Calu3 (cell line): ENCODE results near the gene NCAPG2. TPM values are rescaled to one million over a fixed set of nuclear protein-coding genes. Genes with fewer than 3 reads are reported as not detected.

ENCODE experiments used
- BruUV-seq: library from RNA; stranded (reverse); fragments of 400-500 nt; replicated peaks from 2 replicates; lab custom pipeline; 2021; lab: Mats Ljungman, UMichigan
- CTCF ChIA-PET: fragments of 300-600 bp; sonication (Branson Sonifier 250); formaldehyde crosslinking; loops from one replicate; lab custom pipeline; 2022; ENCODE audit warnings: antibody characterized with exemption; lab: Charles Lee
- DNase-seq: peaks from one replicate; pipeline ENCODE4 v3.0.0; 2022
- H3K27ac Mint-ChIP-seq: one replicate; pipeline ENCODE4 v1.8.0; 2022; ENCODE audit warnings: mixed read lengths; ENCODE audit not compliant: unreplicated experiment
- H3K27me3 Mint-ChIP-seq: one replicate; pipeline ENCODE4 v1.8.0; 2022; ENCODE audit warnings: mixed read lengths; ENCODE audit not compliant: unreplicated experiment
- H3K36me3 Mint-ChIP-seq: one replicate; pipeline ENCODE4 v1.8.0; 2022; ENCODE audit warnings: mild to moderate bottlenecking, moderate library complexity, mixed read lengths; ENCODE audit not compliant: insufficient read depth, unreplicated experiment
- H3K4me1 Mint-ChIP-seq: one replicate; pipeline ENCODE4 v1.8.0; 2022; ENCODE audit warnings: mild to moderate bottlenecking, low read depth, mixed read lengths; ENCODE audit not compliant: unreplicated experiment
- H3K4me3 Mint-ChIP-seq: one replicate; pipeline ENCODE4 v1.8.0; 2022; ENCODE audit warnings: mild to moderate bottlenecking, low read depth, moderate library complexity, mixed read lengths; ENCODE audit not compliant: unreplicated experiment
- H3K9me3 Mint-ChIP-seq: one replicate; pipeline ENCODE4 v1.8.0; 2022; ENCODE audit warnings: low read depth, mixed read lengths; ENCODE audit not compliant: unreplicated experiment
- intact Hi-C: fragments of 100-400 bp; cut with micrococcal nuclease; formaldehyde crosslinking; loops from one replicate; pipeline ENCODE4 v1.10.0; 2022; ENCODE audit not compliant: unreplicated experiment
- total RNA-seq: library from RNA; stranded (reverse); gene quantifications from 2 replicates; pipeline ENCODE4 v1.2.3, GENCODE V29; 2022
- TF ChIP-seq, protein P1 (sequence below): fragments of 200-600 bp; IDR thresholded peaks from one replicate; pipeline ENCODE4 v1.8.0; 2022; ENCODE audit warnings: antibody characterized with exemption; ENCODE audit not compliant: unreplicated experiment

Gene NCAPG2
- total RNA-seq, 1 experiment from 2014 or later = 81.7 TPM

DNA sequence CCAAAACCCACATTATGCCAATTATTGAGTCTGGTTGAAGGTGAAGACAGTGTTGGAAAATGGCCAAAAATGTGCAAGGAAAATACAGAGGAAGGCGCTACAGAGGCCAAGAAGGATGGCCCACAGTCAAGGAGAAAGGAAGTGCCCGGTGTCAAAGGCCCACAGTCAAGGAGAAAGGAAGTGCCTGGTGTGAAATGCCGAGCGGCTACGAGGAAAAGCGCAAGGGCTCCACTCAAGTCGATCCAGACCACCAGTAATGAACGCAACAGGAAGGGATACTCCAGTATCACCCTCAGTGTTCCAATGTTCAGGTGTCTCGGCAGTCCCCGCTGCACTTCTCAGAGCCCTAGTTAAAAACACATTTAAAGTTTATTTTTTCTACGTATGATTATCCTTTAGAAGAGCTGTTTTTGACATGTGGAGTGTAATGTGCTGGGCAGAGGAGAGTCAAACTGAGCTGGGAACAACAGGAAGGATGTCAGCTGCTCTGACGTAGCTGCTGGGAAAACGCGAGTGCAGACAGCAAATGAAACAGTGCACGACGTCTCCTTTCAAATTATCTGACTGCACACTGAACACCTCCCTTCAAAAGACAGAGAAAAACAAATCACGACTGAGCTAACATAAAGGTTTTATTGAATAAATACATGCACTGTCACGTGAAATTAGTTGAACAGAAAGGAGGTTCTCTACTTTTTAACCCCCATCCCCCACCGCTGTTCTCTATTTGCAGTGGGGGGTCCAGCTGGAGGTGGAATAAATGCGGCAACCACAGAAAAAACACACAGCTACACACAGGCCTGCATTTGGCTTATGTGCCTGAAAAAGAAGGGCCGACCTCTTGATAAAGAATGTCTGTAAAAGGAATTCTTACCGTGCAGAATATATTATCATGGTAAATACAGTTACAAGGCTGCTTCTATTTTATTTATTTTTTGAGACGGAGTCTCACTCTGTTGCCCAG lies 26.1 kb upstream of the NCAPG2 start:
- DNase-seq = no peak
- no peak overlapping the region for H3K27ac Mint-ChIP-seq
- H3K27me3 Mint-ChIP-seq = no peaks in the 10 kb centered on the region
- no peaks in the 10 kb centered on the region for H3K4me1 Mint-ChIP-seq
- TF ChIP-seq, protein P1, sequence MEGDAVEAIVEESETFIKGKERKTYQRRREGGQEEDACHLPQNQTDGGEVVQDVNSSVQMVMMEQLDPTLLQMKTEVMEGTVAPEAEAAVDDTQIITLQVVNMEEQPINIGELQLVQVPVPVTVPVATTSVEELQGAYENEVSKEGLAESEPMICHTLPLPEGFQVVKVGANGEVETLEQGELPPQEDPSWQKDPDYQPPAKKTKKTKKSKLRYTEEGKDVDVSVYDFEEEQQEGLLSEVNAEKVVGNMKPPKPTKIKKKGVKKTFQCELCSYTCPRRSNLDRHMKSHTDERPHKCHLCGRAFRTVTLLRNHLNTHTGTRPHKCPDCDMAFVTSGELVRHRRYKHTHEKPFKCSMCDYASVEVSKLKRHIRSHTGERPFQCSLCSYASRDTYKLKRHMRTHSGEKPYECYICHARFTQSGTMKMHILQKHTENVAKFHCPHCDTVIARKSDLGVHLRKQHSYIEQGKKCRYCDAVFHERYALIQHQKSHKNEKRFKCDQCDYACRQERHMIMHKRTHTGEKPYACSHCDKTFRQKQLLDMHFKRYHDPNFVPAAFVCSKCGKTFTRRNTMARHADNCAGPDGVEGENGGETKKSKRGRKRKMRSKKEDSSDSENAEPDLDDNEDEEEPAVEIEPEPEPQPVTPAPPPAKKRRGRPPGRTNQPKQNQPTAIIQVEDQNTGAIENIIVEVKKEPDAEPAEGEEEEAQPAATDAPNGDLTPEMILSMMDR = no peak
- intact Hi-C loops = no loop called here
- BruUV-seq = TSS peak; percentile 34
- H3K36me3 Mint-ChIP-seq = peaks cover 13% of the 10 kb centered on the region
- H3K9me3 Mint-ChIP-seq = no peaks in the 10 kb centered on the region
- no peak overlapping the region for H3K4me3 Mint-ChIP-seq
- CTCF ChIA-PET = no interaction called here

DNA sequence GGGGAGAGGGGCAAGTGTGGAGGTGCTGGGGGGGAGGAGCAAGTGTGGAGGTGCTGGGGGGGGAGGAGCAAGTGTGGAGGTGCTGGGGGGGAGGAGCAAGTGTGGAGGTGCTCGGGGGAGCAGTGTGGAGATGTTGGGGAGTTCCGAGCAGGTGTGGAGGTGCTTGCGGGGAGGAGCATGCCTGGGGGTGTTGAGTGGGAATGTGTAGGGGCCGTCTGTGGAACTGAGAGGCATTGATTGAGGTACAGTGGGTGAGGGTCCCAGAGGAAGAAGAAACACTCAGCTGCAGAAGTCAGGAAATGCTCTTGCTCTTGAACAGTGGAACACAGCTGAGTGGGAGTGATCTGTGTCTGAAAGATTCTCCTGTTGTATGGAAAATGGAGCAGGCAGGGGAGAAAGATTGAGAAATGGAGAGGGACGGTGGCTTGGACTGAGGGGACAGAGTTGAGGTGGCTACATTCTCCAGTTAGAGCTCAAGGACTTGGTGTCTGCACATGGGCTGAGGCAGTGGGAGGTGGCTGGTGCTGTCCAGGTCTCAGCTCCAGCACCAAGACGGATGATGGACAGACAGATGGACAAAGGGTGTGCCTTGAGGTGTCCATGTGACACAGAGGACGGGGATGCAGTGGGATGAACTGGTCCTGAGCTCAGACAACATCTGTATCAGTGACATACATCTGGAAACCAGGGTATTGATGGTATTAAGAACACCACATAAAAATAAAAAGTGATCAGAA lies 25.2 kb upstream of the NCAPG2 start:
- CTCF ChIA-PET = no interaction called here
- DNase-seq = no peak
- no peaks in the 10 kb centered on the region for H3K9me3 Mint-ChIP-seq
- peaks cover 10% of the 10 kb centered on the region for H3K36me3 Mint-ChIP-seq
- no peaks in the 10 kb centered on the region for H3K4me1 Mint-ChIP-seq
- H3K27ac Mint-ChIP-seq = peak overlapping the region; percentile 51
- BruUV-seq = no TSS peak
- H3K27me3 Mint-ChIP-seq = no peaks in the 10 kb centered on the region
- intact Hi-C loops = no loop called here
- H3K4me3 Mint-ChIP-seq = no peak overlapping the region
- TF ChIP-seq, protein P1 = no peak

DNA sequence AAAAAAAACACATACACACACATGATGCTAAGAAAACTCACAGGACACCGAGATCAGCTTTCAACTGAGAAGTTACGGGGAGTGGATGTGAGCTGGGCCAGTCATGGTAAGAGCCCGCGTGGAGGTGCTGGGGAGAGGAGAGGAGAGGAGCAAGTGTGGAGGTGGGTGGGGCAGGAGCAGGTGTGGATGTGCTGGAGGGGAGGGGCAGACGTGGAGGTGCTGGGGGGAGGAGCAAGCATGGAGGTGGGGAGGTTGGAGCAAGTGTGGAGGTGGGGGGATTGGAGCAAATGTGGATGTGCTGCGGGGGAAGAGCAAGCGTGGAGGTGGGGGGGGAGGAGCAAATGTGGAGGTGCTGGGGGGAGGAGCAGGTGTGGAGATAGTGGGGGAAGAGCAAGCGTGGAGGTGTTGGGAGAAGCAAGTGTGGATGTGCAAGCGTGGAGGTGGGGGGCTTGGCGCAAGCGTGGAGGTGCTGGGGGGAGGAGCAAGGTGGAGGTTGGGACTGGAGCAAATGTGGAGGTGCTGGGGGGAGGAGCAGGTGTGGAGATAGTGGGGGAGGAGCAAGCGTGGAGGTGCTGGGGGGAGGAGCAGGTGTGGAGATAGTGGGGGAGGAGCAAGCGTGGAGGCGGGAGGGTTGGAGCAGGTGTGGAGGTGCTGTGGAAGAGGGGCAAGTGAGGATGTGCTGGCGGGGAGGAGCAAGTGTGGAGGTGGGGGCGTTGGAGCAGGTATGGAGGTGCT lies 24.5 kb upstream of the NCAPG2 start:
- BruUV-seq = no TSS peak
- CTCF ChIA-PET = no interaction called here
- DNase-seq = no peak
- no peaks in the 10 kb centered on the region for H3K4me1 Mint-ChIP-seq
- H3K27me3 Mint-ChIP-seq = no peaks in the 10 kb centered on the region
- peak overlapping the region; percentile 51 for H3K27ac Mint-ChIP-seq
- no peaks in the 10 kb centered on the region for H3K9me3 Mint-ChIP-seq
- no peak overlapping the region for H3K4me3 Mint-ChIP-seq
- H3K36me3 Mint-ChIP-seq = peaks cover 7% of the 10 kb centered on the region
- intact Hi-C loops = no loop called here
- TF ChIP-seq, protein P1 = no peak

DNA sequence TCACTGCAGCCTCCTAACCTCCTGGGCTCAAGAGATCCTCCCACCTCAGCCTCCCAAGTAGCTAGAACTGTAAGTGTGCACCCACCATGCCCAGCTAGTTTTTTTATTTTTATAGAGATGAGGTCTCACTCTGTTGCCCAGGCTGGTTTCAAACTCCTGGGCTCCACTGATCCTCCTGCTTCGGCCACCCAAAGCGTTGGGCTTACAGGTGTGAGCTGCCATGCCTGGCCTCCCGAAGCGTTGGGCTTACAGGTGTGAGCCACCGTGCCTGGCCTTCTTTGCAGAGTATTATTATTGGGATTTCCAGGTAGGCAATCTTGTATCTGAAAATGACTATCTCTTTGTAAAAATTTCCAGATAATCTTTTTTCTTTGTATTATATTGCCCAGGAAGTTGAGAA lies 23.1 kb upstream of the NCAPG2 start:
- Mint-ChIP-seq H3K4me1 (no peaks in the 10 kb centered on the region), H3K9me3 (no peaks in the 10 kb centered on the region), H3K27me3 (no peaks in the 10 kb centered on the region), H3K27ac (no peak overlapping the region), H3K4me3 (no peak overlapping the region), H3K36me3 (peaks cover 7% of the 10 kb centered on the region)
- TF ChIP-seq, protein P1 = no peak
- intact Hi-C loops = no loop called here
- no TSS peak for BruUV-seq
- no peak for DNase-seq
- CTCF ChIA-PET = interaction anchor here (0.8 kb wide), 1 partner anchor 45 kb away, joined by 6 read pairs; no protein-coding TSS in a partner anchor
